A549 (cell line): ENCODE data around the gene TMEM158. TPM values are rescaled to one million over a fixed set of nuclear protein-coding genes. Genes with fewer than 3 reads are reported as not detected.

Source experiments
- ATAC-seq, 2 experiments: fragments of 200-7000 bp in 1 of 2; fragments of >200 bp in 1 of 2; cut with Nextera tagmentation in 1 of 2; cut with Tn5 transposase in 1 of 2; 3 replicates each; pipeline versions ENCODE4 v1.8.0 to v1.9.1; 2018 to 2020; ENCODE audit warnings: mild to moderate bottlenecking in 1 of 2, moderate library complexity in 1 of 2
- CTCF ChIA-PET: fragments of 300-600 bp; sonication (Branson Sonifier 250); formaldehyde crosslinking; extraction: SDS; loops from one replicate; lab custom pipeline; 2021; ENCODE audit warnings: antibody characterized with exemption, inconsistent platforms; lab: Yijun Ruan, JAX
- POLR2A ChIA-PET: fragments of 350-600 bp; formaldehyde crosslinking; extraction: SDS; loops from one replicate; lab custom pipeline; 2021; ENCODE audit warnings: antibody characterized with exemption, inconsistent platforms; lab: Yijun Ruan, JAX
- DNase-seq, 2 experiments: peaks; one replicate each; pipeline versions ENCODE4 v3.0.0 to v3.0.0-alpha.2; 2011 to 2016; ENCODE audit warnings: low read depth in 1 of 2, low spot score in 1 of 2
- FAIRE-seq: peaks from 2 replicates; lab custom pipeline; 2011; peaks lifted over from hg19 to GRCh38; lab: Jason Lieb, UNC
- H3K27ac ChIP-seq, 2 experiments: fragments of >200 bp; sonication (Bioruptor Twin); formaldehyde crosslinking; 3 replicates each; pipeline ENCODE4 v1.5.1; 2016 to 2017
- H3K4me1 ChIP-seq: fragments of >200 bp; sonication (Bioruptor Twin); formaldehyde crosslinking; 3 replicates; pipeline ENCODE4 v1.6.1; 2016
- H3K4me2 ChIP-seq: fragments of >200 bp; sonication (Bioruptor Twin); formaldehyde crosslinking; 3 replicates; pipeline ENCODE4 v1.6.1; 2016
- H3K4me3 ChIP-seq: fragments of >200 bp; sonication (Bioruptor Twin); formaldehyde crosslinking; 3 replicates; pipeline ENCODE4 v1.5.1; 2016
- H3K9me3 ChIP-seq: fragments of >200 bp; sonication (Bioruptor Twin); formaldehyde crosslinking; 3 replicates; pipeline ENCODE4 v1.6.1; 2016
- CBX2 ChIP-seq: fragments of 200-600 bp; sonication (generic); IDR thresholded peaks from 2 replicates; pipeline ENCODE4 v1.6.1; 2016; ENCODE audit warnings: low read depth, mild to moderate bottlenecking, borderline replicate concordance
- CBX8 ChIP-seq: fragments of 200-600 bp; sonication (generic); IDR thresholded peaks from 2 replicates; pipeline ENCODE4 v1.6.1; 2016
- CHD4 ChIP-seq: fragments of 200-600 bp; sonication (generic); IDR thresholded peaks from 2 replicates; pipeline ENCODE4 v1.6.1; 2016; ENCODE audit warnings: antibody characterized with exemption, mild to moderate bottlenecking, borderline replicate concordance
- EHMT2 ChIP-seq: fragments of 200-600 bp; sonication (generic); IDR thresholded peaks from 2 replicates; pipeline ENCODE4 v1.6.1; 2016; ENCODE audit warnings: antibody characterized with exemption, low read depth, mild to moderate bottlenecking, moderate library complexity
- ESRRA ChIP-seq: fragments of 150-350 bp; IDR thresholded peaks from 2 replicates; pipeline ENCODE4 v1.6.1; 2014; ENCODE audit warnings: mild to moderate bottlenecking, low read length, borderline replicate concordance
- FOXS1 ChIP-seq: fragments of 250-450 bp; sonication (Bioruptor Pico); IDR thresholded peaks from 2 replicates; pipeline ENCODE4 v1.5.0; 2020; ENCODE audit warnings: mild to moderate bottlenecking, moderate library complexity
- HEYL ChIP-seq: fragments of 250-450 bp; sonication (Bioruptor Pico); IDR thresholded peaks from 2 replicates; pipeline ENCODE4 v1.8.0; 2021; ENCODE audit warnings: mild to moderate bottlenecking, moderate library complexity
- HOXA7 ChIP-seq: fragments of 250-450 bp; sonication (Bioruptor Pico); IDR thresholded peaks from 2 replicates; pipeline ENCODE4 v1.5.0; 2020; ENCODE audit warnings: mild to moderate bottlenecking, moderate library complexity
- JUN ChIP-seq, 2 experiments: fragments of >200 bp; sonication (Bioruptor Twin); formaldehyde crosslinking; IDR thresholded peaks; 2 replicates in 1 of 2; 3 replicates in 1 of 2; pipeline ENCODE4 v1.6.1; 2016 to 2017
- JUNB ChIP-seq: fragments of >200 bp; sonication (Bioruptor Twin); formaldehyde crosslinking; IDR thresholded peaks from 2 replicates; pipeline ENCODE4 v1.6.1; 2016
- KDM1A ChIP-seq: fragments of 200-600 bp; sonication (generic); IDR thresholded peaks from 2 replicates; pipeline ENCODE4 v1.6.1; 2016; ENCODE audit warnings: low read depth, mild to moderate bottlenecking
- MAZ ChIP-seq: fragments of 150-350 bp; IDR thresholded peaks from 2 replicates; pipeline ENCODE4 v1.6.1; 2014; ENCODE audit warnings: antibody characterized with exemption, low read depth, low read length, borderline replicate concordance
- NFE2L2 ChIP-seq: fragments of 150-350 bp; conservative IDR thresholded peaks from 2 replicates; pipeline ENCODE4 v1.6.1; 2014; ENCODE audit warnings: low read length
- NPAS2 ChIP-seq: fragments of 250-450 bp; sonication (Bioruptor Pico); IDR thresholded peaks from 2 replicates; pipeline ENCODE4 v1.8.0; 2022; ENCODE audit warnings: mild to moderate bottlenecking, moderate library complexity, borderline replicate concordance
- POLR2A ChIP-seq: IDR thresholded peaks from 2 replicates; pipeline ENCODE4 v1.6.1; 2012; ENCODE audit warnings: mild to moderate bottlenecking, low read length
- RAD21 ChIP-seq, 2 experiments: fragments of >200 bp in 1 of 2; sonication (Bioruptor Twin) in 1 of 2; formaldehyde crosslinking in 1 of 2; IDR thresholded peaks in 1 of 2; conservative IDR thresholded peaks in 1 of 2; 2 replicates in 1 of 2; 3 replicates in 1 of 2; pipeline ENCODE4 v1.6.1; 2012 to 2018; ENCODE audit warnings: inconsistent platforms in 1 of 2
- RARB ChIP-seq: fragments of 250-450 bp; sonication (Bioruptor Pico); IDR thresholded peaks from 2 replicates; pipeline ENCODE4 v1.8.0; 2021; ENCODE audit warnings: mild to moderate bottlenecking, moderate library complexity
- RFX5 ChIP-seq: fragments of 450-650 bp; IDR thresholded peaks from 2 replicates; pipeline ENCODE4 v1.7.1; 2014; ENCODE audit warnings: antibody characterized with exemption, mild to moderate bottlenecking, moderate library complexity
- SMC3 ChIP-seq: fragments of >200 bp; sonication (Bioruptor Twin); formaldehyde crosslinking; IDR thresholded peaks from 3 replicates; pipeline ENCODE4 v1.6.1; 2018; ENCODE audit warnings: inconsistent platforms
- TP53 ChIP-seq: fragments of 250-450 bp; sonication (Bioruptor Pico); IDR thresholded peaks from 2 replicates; pipeline ENCODE4 v1.5.0; 2021; ENCODE audit warnings: mild to moderate bottlenecking, moderate library complexity
- ZNF302 ChIP-seq: fragments of 250-450 bp; sonication (Bioruptor Pico); IDR thresholded peaks from 2 replicates; pipeline ENCODE4 v1.9.0; 2021; ENCODE audit warnings: inconsistent platforms, mild to moderate bottlenecking, moderate library complexity
- WGBS: methylation state at CpG from one replicate; pipeline ENCODE4 v1.1.6; 2017; ENCODE audit errors: missing lambda C conversion rate; 5-methylcytosine and 5-hydroxymethylcytosine counted together
- polyA plus RNA-seq, 4 experiments: library from polyadenylated mRNA; depleted of rRNA in 3 of 4; stranded (reverse); fragments of >200 nt; fragmentation: RNase III in 1 of 4; extraction: RNeasy Plus Mini Kit Qiagen cat#74134 plus additional on column Dnase treatment in 1 of 4; gene quantifications; 2 replicates in 3 of 4; 3 replicates in 1 of 4; pipeline ENCODE4 v1.2.3, GENCODE V29; 2011 to 2017
- TF ChIP-seq, protein P1 (sequence below): fragments of 200-600 bp; sonication (generic); IDR thresholded peaks from 2 replicates; pipeline ENCODE4 v1.6.1; 2016; ENCODE audit warnings: antibody characterized with exemption, mild to moderate bottlenecking, moderate library complexity
- TF ChIP-seq, protein P2 (sequence below): fragments of >200 bp; sonication (Bioruptor Twin); formaldehyde crosslinking; IDR thresholded peaks from 3 replicates; pipeline ENCODE4 v1.5.1; 2016
- TF ChIP-seq, protein P3 (sequence below): IDR thresholded peaks from 2 replicates; pipeline ENCODE4 v1.6.1; 2012
- TF ChIP-seq, protein P4 (sequence below): fragments of 250-450 bp; sonication (Bioruptor Pico); IDR thresholded peaks from 2 replicates; pipeline ENCODE4 v1.5.0; 2020; ENCODE audit warnings: low read depth, mild to moderate bottlenecking, moderate library complexity

TMEM158 gene
- polyA plus RNA-seq, 2 of the 4 experiments (the other 2 are of a cell fraction), result 1.8 to 3.4 TPM

GRCh38 chr3:45210308-45211041 lies 15.6 kb downstream of the TMEM158 start:
- peak overlapping the region; percentile 58 to 84; a peak in 4 of 6 replicates for H3K27ac ChIP-seq
- ATAC-seq (peak; percentile 96 to 98), FAIRE-seq (no peak), DNase-seq (peak; percentile 47 to 70)
- H3K4me2 ChIP-seq, result peak overlapping the region; percentile 43
- TF ChIP-seq SMC3 (peak; percentile 97), MAZ (no peak), POLR2A (no peak), EHMT2 (no peak), NPAS2 (CRISPR knock-in tag) (no peak), CHD4 (no peak), TP53 (CRISPR knock-in tag) (no peak), RAD21 (conservative IDR thresholded peaks at IDR 0.05 in 1 of 2, IDR thresholded peaks at IDR 0.05 in 1 of 2) (peak; percentile 84 to 86), CBX2 (no peak), NFE2L2 (no peak), RARB (no peak)
- TF ChIP-seq, protein P1, sequence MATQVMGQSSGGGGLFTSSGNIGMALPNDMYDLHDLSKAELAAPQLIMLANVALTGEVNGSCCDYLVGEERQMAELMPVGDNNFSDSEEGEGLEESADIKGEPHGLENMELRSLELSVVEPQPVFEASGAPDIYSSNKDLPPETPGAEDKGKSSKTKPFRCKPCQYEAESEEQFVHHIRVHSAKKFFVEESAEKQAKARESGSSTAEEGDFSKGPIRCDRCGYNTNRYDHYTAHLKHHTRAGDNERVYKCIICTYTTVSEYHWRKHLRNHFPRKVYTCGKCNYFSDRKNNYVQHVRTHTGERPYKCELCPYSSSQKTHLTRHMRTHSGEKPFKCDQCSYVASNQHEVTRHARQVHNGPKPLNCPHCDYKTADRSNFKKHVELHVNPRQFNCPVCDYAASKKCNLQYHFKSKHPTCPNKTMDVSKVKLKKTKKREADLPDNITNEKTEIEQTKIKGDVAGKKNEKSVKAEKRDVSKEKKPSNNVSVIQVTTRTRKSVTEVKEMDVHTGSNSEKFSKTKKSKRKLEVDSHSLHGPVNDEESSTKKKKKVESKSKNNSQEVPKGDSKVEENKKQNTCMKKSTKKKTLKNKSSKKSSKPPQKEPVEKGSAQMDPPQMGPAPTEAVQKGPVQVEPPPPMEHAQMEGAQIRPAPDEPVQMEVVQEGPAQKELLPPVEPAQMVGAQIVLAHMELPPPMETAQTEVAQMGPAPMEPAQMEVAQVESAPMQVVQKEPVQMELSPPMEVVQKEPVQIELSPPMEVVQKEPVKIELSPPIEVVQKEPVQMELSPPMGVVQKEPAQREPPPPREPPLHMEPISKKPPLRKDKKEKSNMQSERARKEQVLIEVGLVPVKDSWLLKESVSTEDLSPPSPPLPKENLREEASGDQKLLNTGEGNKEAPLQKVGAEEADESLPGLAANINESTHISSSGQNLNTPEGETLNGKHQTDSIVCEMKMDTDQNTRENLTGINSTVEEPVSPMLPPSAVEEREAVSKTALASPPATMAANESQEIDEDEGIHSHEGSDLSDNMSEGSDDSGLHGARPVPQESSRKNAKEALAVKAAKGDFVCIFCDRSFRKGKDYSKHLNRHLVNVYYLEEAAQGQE, result no peak
- TF ChIP-seq, protein P2, sequence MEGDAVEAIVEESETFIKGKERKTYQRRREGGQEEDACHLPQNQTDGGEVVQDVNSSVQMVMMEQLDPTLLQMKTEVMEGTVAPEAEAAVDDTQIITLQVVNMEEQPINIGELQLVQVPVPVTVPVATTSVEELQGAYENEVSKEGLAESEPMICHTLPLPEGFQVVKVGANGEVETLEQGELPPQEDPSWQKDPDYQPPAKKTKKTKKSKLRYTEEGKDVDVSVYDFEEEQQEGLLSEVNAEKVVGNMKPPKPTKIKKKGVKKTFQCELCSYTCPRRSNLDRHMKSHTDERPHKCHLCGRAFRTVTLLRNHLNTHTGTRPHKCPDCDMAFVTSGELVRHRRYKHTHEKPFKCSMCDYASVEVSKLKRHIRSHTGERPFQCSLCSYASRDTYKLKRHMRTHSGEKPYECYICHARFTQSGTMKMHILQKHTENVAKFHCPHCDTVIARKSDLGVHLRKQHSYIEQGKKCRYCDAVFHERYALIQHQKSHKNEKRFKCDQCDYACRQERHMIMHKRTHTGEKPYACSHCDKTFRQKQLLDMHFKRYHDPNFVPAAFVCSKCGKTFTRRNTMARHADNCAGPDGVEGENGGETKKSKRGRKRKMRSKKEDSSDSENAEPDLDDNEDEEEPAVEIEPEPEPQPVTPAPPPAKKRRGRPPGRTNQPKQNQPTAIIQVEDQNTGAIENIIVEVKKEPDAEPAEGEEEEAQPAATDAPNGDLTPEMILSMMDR, result peak; percentile 72
- TF ChIP-seq, protein P3, sequence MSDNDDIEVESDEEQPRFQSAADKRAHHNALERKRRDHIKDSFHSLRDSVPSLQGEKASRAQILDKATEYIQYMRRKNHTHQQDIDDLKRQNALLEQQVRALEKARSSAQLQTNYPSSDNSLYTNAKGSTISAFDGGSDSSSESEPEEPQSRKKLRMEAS, result peak; percentile 55
- no peaks in the 10 kb centered on the region for H3K9me3 ChIP-seq
- ChIA-PET POLR2A (interaction anchor here (0.6 to 1.1 kb wide), 3 partner anchors 43 to 170 kb away, joined by 3 to 6 read pairs (median 5); partner anchors contain the start of gene CDCP1), CTCF (interaction anchor here (0.6 to 13.6 kb wide), 59 partner anchors 9 to 397 kb away, joined by 3 to 339 read pairs (median 5); partner anchors contain the start of genes CDCP1 and TMEM158)
- H3K4me1 ChIP-seq, result peaks cover 8% of the 10 kb centered on the region; the same call in 2 of the 3 replicates
- 42% methylated on average over 6 of the region's 14 CpGs for WGBS
- H3K4me3 ChIP-seq, result no peak overlapping the region

DNA sequence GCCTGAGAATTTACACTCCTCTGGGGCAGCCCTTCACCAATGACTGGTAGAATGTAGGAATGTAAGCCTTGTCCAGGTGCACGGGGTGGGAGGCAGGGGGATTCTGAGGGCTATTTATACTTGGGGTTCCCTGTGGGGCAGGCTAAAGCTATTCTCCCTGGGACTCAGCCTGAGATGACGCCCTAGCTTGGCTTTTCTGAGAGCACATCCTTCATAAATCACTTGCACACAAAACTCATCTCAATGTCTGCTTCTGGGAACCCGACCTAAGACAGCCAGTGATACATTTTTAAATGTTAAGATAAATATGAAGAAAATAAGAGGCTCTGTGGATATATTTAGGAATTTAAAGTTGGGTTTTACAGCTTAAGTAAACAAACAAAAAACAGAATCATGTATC lies 16.6 kb downstream of the TMEM158 start:
- peak overlapping the region; percentile 58 to 84; a peak in 3 of 6 replicates for H3K27ac ChIP-seq
- no peak for FAIRE-seq
- no peak overlapping the region for H3K4me3 ChIP-seq
- ChIA-PET CTCF (interaction anchor here (0.6 to 13.6 kb wide), 18 partner anchors 10 to 443 kb away, joined by 3 to 339 read pairs (median 7); partner anchors contain the start of gene TMEM158), POLR2A (interaction anchor here (0.6 kb wide), 1 partner anchor 42 kb away, joined by 6 read pairs; no protein-coding TSS in a partner anchor)
- no peaks in the 10 kb centered on the region for H3K9me3 ChIP-seq
- no peak for ATAC-seq
- H3K4me1 ChIP-seq, result peaks cover 16% of the 10 kb centered on the region; the same call in 2 of the 3 replicates
- 88% methylated on average over 3 of the region's 3 CpGs for WGBS
- TF ChIP-seq KDM1A, result no peak
- TF ChIP-seq CBX2, result no peak
- no peak for TF ChIP-seq HOXA7 (CRISPR knock-in tag)
- TF ChIP-seq RFX5, result no peak
- no peak for TF ChIP-seq ZNF302 (CRISPR knock-in tag)
- TF ChIP-seq MAZ, result no peak
- no peak for TF ChIP-seq NPAS2 (CRISPR knock-in tag)
- TF ChIP-seq ESRRA, result no peak
- TF ChIP-seq RAD21 (conservative IDR thresholded peaks at IDR 0.05 in 1 of 2, IDR thresholded peaks at IDR 0.05 in 1 of 2), result no peak
- no peak for TF ChIP-seq JUNB
- no peak for TF ChIP-seq NFE2L2
- TF ChIP-seq, protein P4, sequence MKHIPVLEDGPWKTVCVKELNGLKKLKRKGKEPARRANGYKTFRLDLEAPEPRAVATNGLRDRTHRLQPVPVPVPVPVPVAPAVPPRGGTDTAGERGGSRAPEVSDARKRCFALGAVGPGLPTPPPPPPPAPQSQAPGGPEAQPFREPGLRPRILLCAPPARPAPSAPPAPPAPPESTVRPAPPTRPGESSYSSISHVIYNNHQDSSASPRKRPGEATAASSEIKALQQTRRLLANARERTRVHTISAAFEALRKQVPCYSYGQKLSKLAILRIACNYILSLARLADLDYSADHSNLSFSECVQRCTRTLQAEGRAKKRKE (CRISPR knock-in tag), result no peak
- TF ChIP-seq, protein P3, result no peak
- TF ChIP-seq JUN (IDR thresholded peaks at IDR 0.05), result no peak
- TF ChIP-seq FOXS1 (CRISPR knock-in tag), result no peak
- TF ChIP-seq HEYL (CRISPR knock-in tag), result no peak
- no peak for TF ChIP-seq CBX8
- H3K4me2 ChIP-seq, result no peak overlapping the region
- no peak for DNase-seq
